WI38 (cell line): ENCODE measurements around the gene CHD6.

Source experiments
- H3K4me3 ChIP-seq: 2 replicates; pipeline ENCODE4 v1.5.1; 2011; ENCODE audit warnings: low read depth, mild to moderate bottlenecking, control low read depth, low read length
- CTCF ChIP-seq: IDR thresholded peaks from 2 replicates; pipeline ENCODE4 v1.5.1; 2012; ENCODE audit warnings: low read depth, mild to moderate bottlenecking, control low read depth, low read length

Gene CHD6

GRCh38 chr20:41415191-41415590 lies 203.0 kb downstream of the CHD6 start:
- no peak for TF ChIP-seq CTCF
- H3K4me3 ChIP-seq, result no peak overlapping the region

GRCh38 chr20:41413169-41413568 lies 205.0 kb downstream of the CHD6 start:
- H3K4me3 ChIP-seq, result no peak overlapping the region
- no peak for TF ChIP-seq CTCF

- no peak for TF ChIP-seq CTCF
- no peak overlapping the region for H3K4me3 ChIP-seq
Measured at GRCh38 chr20:41412324-41413120, 205.7 kb downstream of the CHD6 start.

GRCh38 chr20:41411391-41411847 lies 206.8 kb downstream of the CHD6 start:
- H3K4me3 ChIP-seq, result no peak overlapping the region
- TF ChIP-seq CTCF, result no peak; the same call in 1 of the 2 replicates

GRCh38 chr20:41408986-41409385 lies 209.2 kb downstream of the CHD6 start:
- no peak for TF ChIP-seq CTCF
- H3K4me3 ChIP-seq, result no peak overlapping the region

GRCh38 chr20:41408156-41408794 lies 209.9 kb downstream of the CHD6 start:
- no peak for TF ChIP-seq CTCF
- H3K4me3 ChIP-seq, result no peak overlapping the region

GRCh38 chr20:41407607-41408006 lies 210.6 kb downstream of the CHD6 start:
- no peak overlapping the region for H3K4me3 ChIP-seq

More at GRCh38 chr20:41407607-41408006, 210.6 kb downstream of the CHD6 start:
- TF ChIP-seq CTCF, result no peak
